ENCODE data around the gene ADAMTSL1.

ADAMTSL1 gene

GRCh38 chr9:18606846-18607245, 132.9 kb downstream of the ADAMTSL1 start:
- Mint-ChIP-seq H3K4me1 (ENCODE audit: low read depth) (no peaks in the 10 kb centered on the region), H3K4me3 (no peak overlapping the region), H3K27me3 (ENCODE audit: low read depth) (no peaks in the 10 kb centered on the region), H3K27ac (no peak overlapping the region), H3K36me3 (ENCODE audit: low read depth) (no peaks in the 10 kb centered on the region), H3K9me3 (no peaks in the 10 kb centered on the region)

GRCh38 chr9:18608371-18608770, 134.4 kb downstream of the ADAMTSL1 start:
- H3K27ac Mint-ChIP-seq, result no peak overlapping the region
- H3K4me1 Mint-ChIP-seq (ENCODE audit: low read depth), result no peaks in the 10 kb centered on the region
- no peaks in the 10 kb centered on the region for H3K27me3 Mint-ChIP-seq (ENCODE audit: low read depth)
- no peaks in the 10 kb centered on the region for H3K36me3 Mint-ChIP-seq (ENCODE audit: low read depth)
- H3K9me3 Mint-ChIP-seq, result no peaks in the 10 kb centered on the region
- H3K4me3 Mint-ChIP-seq, result no peak overlapping the region

DNA sequence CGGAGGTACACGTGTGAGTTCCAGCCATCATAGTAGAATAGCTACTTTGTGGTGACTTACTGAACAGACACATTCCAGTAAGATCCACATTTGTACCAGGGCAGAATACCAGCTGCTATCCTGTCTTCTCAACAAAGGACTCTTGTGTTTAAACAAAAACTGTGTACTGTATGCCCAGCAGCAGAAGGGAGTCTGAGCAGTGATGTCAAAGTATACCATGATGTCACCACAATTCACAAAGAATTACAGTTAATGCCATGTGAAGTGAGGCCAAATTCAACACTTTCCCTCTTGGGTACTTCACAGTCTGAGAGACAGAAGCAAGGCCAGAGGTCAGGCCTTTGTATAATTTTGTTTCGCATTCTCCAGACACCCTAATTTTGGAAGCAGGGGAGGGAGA, 137.0 kb downstream of the ADAMTSL1 start:
- Mint-ChIP-seq H3K4me3 (no peak overlapping the region), H3K9me3 (no peaks in the 10 kb centered on the region), H3K27ac (no peak overlapping the region), H3K4me1 (ENCODE audit: low read depth) (no peaks in the 10 kb centered on the region), H3K27me3 (ENCODE audit: low read depth) (no peaks in the 10 kb centered on the region), H3K36me3 (ENCODE audit: low read depth) (no peaks in the 10 kb centered on the region)

DNA sequence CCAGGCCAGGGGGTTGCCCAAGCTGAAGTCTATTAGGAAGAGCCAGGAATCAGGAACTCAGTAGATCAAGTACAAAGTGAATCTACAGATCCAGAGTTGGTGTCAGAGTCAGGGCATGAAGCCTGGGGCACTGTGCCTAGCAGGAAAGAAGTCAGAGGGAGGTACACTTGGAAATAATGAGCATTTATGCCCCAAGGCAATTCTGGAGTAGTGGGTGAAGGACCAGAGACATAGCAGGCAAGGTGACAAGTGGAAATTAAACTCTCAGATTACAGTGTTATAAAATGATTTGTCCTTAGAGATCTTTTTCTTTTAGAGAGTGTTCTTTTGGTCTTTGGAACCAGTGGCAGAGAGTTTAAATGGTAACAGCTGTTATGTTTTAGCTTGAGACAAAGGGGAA, 138.0 kb downstream of the ADAMTSL1 start:
- Mint-ChIP-seq H3K36me3 (ENCODE audit: low read depth) (no peaks in the 10 kb centered on the region), H3K4me1 (ENCODE audit: low read depth) (no peaks in the 10 kb centered on the region), H3K9me3 (no peaks in the 10 kb centered on the region), H3K27me3 (ENCODE audit: low read depth) (no peaks in the 10 kb centered on the region), H3K27ac (no peak overlapping the region), H3K4me3 (no peak overlapping the region)

DNA sequence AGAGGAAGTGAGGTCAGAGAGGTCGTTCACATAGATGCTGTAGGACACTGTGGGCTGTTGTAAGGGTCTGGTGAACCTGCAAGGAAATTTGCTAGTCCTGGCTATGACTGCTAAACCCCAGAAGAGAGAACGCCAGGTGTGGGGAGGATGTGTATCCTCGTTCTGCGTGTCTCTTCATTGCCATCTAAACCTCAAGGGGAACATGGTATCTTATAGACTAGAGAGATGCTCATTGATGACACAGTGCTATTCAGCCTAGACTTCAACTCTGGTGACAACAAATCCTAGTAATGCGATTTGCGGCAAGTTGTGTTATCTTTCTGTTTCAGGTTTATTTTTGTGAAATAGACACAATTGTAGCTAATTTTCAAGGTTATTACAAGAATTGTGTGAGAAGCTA, 140.2 kb downstream of the ADAMTSL1 start:
- Mint-ChIP-seq H3K36me3 (ENCODE audit: low read depth) (no peaks in the 10 kb centered on the region), H3K27me3 (ENCODE audit: low read depth) (no peaks in the 10 kb centered on the region), H3K4me1 (ENCODE audit: low read depth) (no peaks in the 10 kb centered on the region), H3K27ac (no peak overlapping the region), H3K9me3 (no peaks in the 10 kb centered on the region), H3K4me3 (no peak overlapping the region)

- H3K27me3 Mint-ChIP-seq (ENCODE audit: low read depth), result no peaks in the 10 kb centered on the region
- H3K4me1 Mint-ChIP-seq (ENCODE audit: low read depth), result no peaks in the 10 kb centered on the region
- H3K9me3 Mint-ChIP-seq, result no peaks in the 10 kb centered on the region
- H3K36me3 Mint-ChIP-seq (ENCODE audit: low read depth), result no peaks in the 10 kb centered on the region
- H3K4me3 Mint-ChIP-seq, result no peak overlapping the region
- no peak overlapping the region for H3K27ac Mint-ChIP-seq
Observed at GRCh38 chr9:18614651-18615050, 140.7 kb downstream of the ADAMTSL1 start.

DNA sequence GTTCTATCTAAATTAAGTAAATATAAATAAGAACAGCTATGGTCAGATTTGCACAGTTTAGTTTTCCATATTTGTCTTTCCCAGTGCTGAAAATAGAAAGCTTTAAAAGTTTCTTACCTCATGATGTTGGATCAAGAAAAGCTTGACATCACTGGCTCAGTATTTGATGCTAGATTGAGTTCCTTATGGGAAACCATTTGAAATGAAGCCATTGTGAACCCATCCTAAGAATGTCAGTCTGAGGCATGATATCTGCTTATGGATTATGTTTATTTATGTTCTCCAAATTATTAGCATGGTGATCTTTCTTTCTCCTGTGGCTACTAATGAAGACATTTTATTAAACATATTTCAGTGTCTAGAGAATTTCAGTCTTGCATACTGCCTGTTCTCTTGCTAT, 143.0 kb downstream of the ADAMTSL1 start:
- no peaks in the 10 kb centered on the region for H3K4me1 Mint-ChIP-seq (ENCODE audit: low read depth)
- no peaks in the 10 kb centered on the region for H3K27me3 Mint-ChIP-seq (ENCODE audit: low read depth)
- H3K9me3 Mint-ChIP-seq, result no peaks in the 10 kb centered on the region
- no peaks in the 10 kb centered on the region for H3K36me3 Mint-ChIP-seq (ENCODE audit: low read depth)
- H3K4me3 Mint-ChIP-seq, result no peak overlapping the region
- no peak overlapping the region for H3K27ac Mint-ChIP-seq

GRCh38 chr9:18617759-18618158, 143.8 kb downstream of the ADAMTSL1 start:
- Mint-ChIP-seq H3K9me3 (no peaks in the 10 kb centered on the region), H3K36me3 (ENCODE audit: low read depth) (no peaks in the 10 kb centered on the region), H3K4me3 (no peak overlapping the region), H3K27me3 (ENCODE audit: low read depth) (no peaks in the 10 kb centered on the region), H3K4me1 (ENCODE audit: low read depth) (no peaks in the 10 kb centered on the region), H3K27ac (no peak overlapping the region)

GRCh38 chr9:18618862-18619261, 144.9 kb downstream of the ADAMTSL1 start:
- H3K36me3 Mint-ChIP-seq (ENCODE audit: low read depth), result no peaks in the 10 kb centered on the region
- no peaks in the 10 kb centered on the region for H3K9me3 Mint-ChIP-seq
- H3K4me1 Mint-ChIP-seq (ENCODE audit: low read depth), result no peaks in the 10 kb centered on the region
- H3K27ac Mint-ChIP-seq, result no peak overlapping the region
- H3K4me3 Mint-ChIP-seq, result no peak overlapping the region
- no peaks in the 10 kb centered on the region for H3K27me3 Mint-ChIP-seq (ENCODE audit: low read depth)

- H3K27me3 Mint-ChIP-seq (ENCODE audit: low read depth), result no peaks in the 10 kb centered on the region
- no peaks in the 10 kb centered on the region for H3K4me1 Mint-ChIP-seq (ENCODE audit: low read depth)
- no peaks in the 10 kb centered on the region for H3K9me3 Mint-ChIP-seq
- no peaks in the 10 kb centered on the region for H3K36me3 Mint-ChIP-seq (ENCODE audit: low read depth)
- H3K4me3 Mint-ChIP-seq, result no peak overlapping the region
- H3K27ac Mint-ChIP-seq, result no peak overlapping the region
Observed at GRCh38 chr9:18622186-18622836, 148.4 kb downstream of the ADAMTSL1 start.

GRCh38 chr9:18623221-18624079, 149.5 kb downstream of the ADAMTSL1 start:
- H3K27ac Mint-ChIP-seq, result no peak overlapping the region
- H3K4me3 Mint-ChIP-seq, result no peak overlapping the region
- H3K36me3 Mint-ChIP-seq (ENCODE audit: low read depth), result no peaks in the 10 kb centered on the region
- no peaks in the 10 kb centered on the region for H3K9me3 Mint-ChIP-seq
- no peaks in the 10 kb centered on the region for H3K27me3 Mint-ChIP-seq (ENCODE audit: low read depth)
- H3K4me1 Mint-ChIP-seq (ENCODE audit: low read depth), result no peaks in the 10 kb centered on the region

GRCh38 chr9:18626046-18626698, 152.2 kb downstream of the ADAMTSL1 start:
- Mint-ChIP-seq H3K9me3 (no peaks in the 10 kb centered on the region), H3K36me3 (ENCODE audit: low read depth) (no peaks in the 10 kb centered on the region), H3K27ac (no peak overlapping the region), H3K4me3 (no peak overlapping the region), H3K4me1 (ENCODE audit: low read depth) (no peaks in the 10 kb centered on the region), H3K27me3 (ENCODE audit: low read depth) (no peaks in the 10 kb centered on the region)

GRCh38 chr9:18629136-18629535, 155.2 kb downstream of the ADAMTSL1 start:
- Mint-ChIP-seq H3K36me3 (ENCODE audit: low read depth) (no peaks in the 10 kb centered on the region), H3K27ac (no peak overlapping the region), H3K4me3 (no peak overlapping the region), H3K27me3 (ENCODE audit: low read depth) (no peaks in the 10 kb centered on the region), H3K4me1 (ENCODE audit: low read depth) (no peaks in the 10 kb centered on the region), H3K9me3 (no peaks in the 10 kb centered on the region)

- H3K36me3 Mint-ChIP-seq (ENCODE audit: low read depth), result no peaks in the 10 kb centered on the region
- no peak overlapping the region for H3K27ac Mint-ChIP-seq
- no peaks in the 10 kb centered on the region for H3K27me3 Mint-ChIP-seq (ENCODE audit: low read depth)
- no peaks in the 10 kb centered on the region for H3K4me1 Mint-ChIP-seq (ENCODE audit: low read depth)
- H3K9me3 Mint-ChIP-seq, result no peaks in the 10 kb centered on the region
- no peak overlapping the region for H3K4me3 Mint-ChIP-seq
Observed at GRCh38 chr9:18632632-18633403, 158.9 kb downstream of the ADAMTSL1 start.
